BJ (cell line): ENCODE measurements around the gene CD2BP2. TPM values are rescaled to one million over a fixed set of nuclear protein-coding genes. Genes with fewer than 3 reads are reported as not detected.

Experiments used
- CTCF ChIA-PET: fragments of 350-600 bp; formaldehyde crosslinking; extraction: SDS; loops from one replicate; lab custom pipeline; 2021; ENCODE audit warnings: antibody characterized with exemption, inconsistent platforms; lab: Yijun Ruan, JAX
- POLR2A ChIA-PET: fragments of 300-600 bp; sonication (Branson Sonifier 250); formaldehyde crosslinking; extraction: SDS; loops from one replicate; lab custom pipeline; 2021; ENCODE audit warnings: antibody characterized with exemption; lab: Charles Lee
- DNase-seq: peaks from one replicate; pipeline ENCODE4 v3.0.0-alpha.2; 2011; ENCODE audit warnings: low read depth
- H3K27me3 ChIP-seq: 2 replicates; pipeline ENCODE4 v1.6.0; 2011; ENCODE audit warnings: low read length; ENCODE audit not compliant: control insufficient read depth, insufficient read depth
- H3K36me3 ChIP-seq: 2 replicates; pipeline ENCODE4 v1.5.1; 2011; ENCODE audit warnings: low read length; ENCODE audit not compliant: control insufficient read depth, insufficient read depth
- H3K4me3 ChIP-seq: 2 replicates; pipeline ENCODE4 v1.5.1; 2011; ENCODE audit warnings: low read depth, mild to moderate bottlenecking, control low read depth, low read length
- CTCF ChIP-seq: IDR thresholded peaks from 2 replicates; pipeline ENCODE4 v1.5.1; 2011; ENCODE audit warnings: low read depth, mild to moderate bottlenecking, control low read depth, inconsistent platforms, low read length, moderate library complexity; ENCODE audit not compliant: insufficient read depth
- polyA minus RNA-seq: library from RNA; depleted of rRNA, polyadenylated mRNA; stranded (reverse); fragments of >200 nt; gene quantifications from 2 replicates; pipeline ENCODE4 v1.2.3, GENCODE V29; 2011; rRNA and poly(A)+ RNA removed
- polyA plus RNA-seq: library from polyadenylated mRNA; depleted of rRNA; stranded (reverse); fragments of >200 nt; gene quantifications from 2 replicates; pipeline ENCODE4 v1.2.3, GENCODE V29; 2011; rRNA removed

Gene CD2BP2
- polyA plus RNA-seq (48.2 and 50.3 TPM in 2 replicates), polyA minus RNA-seq (21.3 and 24.1 TPM in 2 replicates)

GRCh38 chr16:30355144-30355953 lies at the start of gene CD2BP2:
Gene CD2BP2, minus strand, starts transcription at chr16:30355308. Its CDS starts 627 bp downstream, at chr16:30354681.
- H3K36me3 ChIP-seq, result peaks cover 24% of the 10 kb centered on the region
- POLR2A ChIA-PET, result interaction anchor here (1.2 kb wide), 1 partner anchor 15 kb away, joined by 7 read pairs; the partner anchor contains the start of gene TBC1D10B
- TF ChIP-seq CTCF, result peak; percentile 19; the same call in 1 of the 2 replicates
- H3K4me3 ChIP-seq, result peak within 1 kb of the TSS; percentile 94
- no peaks in the 10 kb centered on the region for H3K27me3 ChIP-seq
- CTCF ChIA-PET, result interaction anchor here (1.0 to 1.5 kb wide), 4 partner anchors 9 to 40 kb away, joined by 3 read pairs; partner anchors contain the start of gene ZNF48
- DNase-seq, result peak; percentile 99

- no peak for DNase-seq
- H3K27me3 ChIP-seq, result no peaks in the 10 kb centered on the region
- ChIA-PET POLR2A (no interaction called here), CTCF (no interaction called here)
- H3K4me3 ChIP-seq, result no peak overlapping the region
- TF ChIP-seq CTCF, result no peak
- H3K36me3 ChIP-seq, result peaks cover 4% of the 10 kb centered on the region
Measured at GRCh38 chr16:30401768-30402425, 46.8 kb upstream of the CD2BP2 start.

GRCh38 chr16:30399435-30400186 lies 44.5 kb upstream of the CD2BP2 start:
- no peaks in the 10 kb centered on the region for H3K27me3 ChIP-seq
- peaks cover 4% of the 10 kb centered on the region for H3K36me3 ChIP-seq
- TF ChIP-seq CTCF, result no peak
- ChIA-PET POLR2A (no interaction called here), CTCF (interaction anchor here (1.1 to 1.3 kb wide), 2 partner anchors 10 kb away, joined by 4 read pairs; no protein-coding TSS in a partner anchor)
- no peak for DNase-seq
- H3K4me3 ChIP-seq, result peak overlapping the region; percentile 52

- ChIA-PET POLR2A (interaction anchor here (0.5 kb wide), 1 partner anchor 64 kb away, joined by 7 read pairs; no protein-coding TSS in a partner anchor), CTCF (interaction anchor here (1.1 kb wide), 1 partner anchor 11 kb away, joined by 4 read pairs; no protein-coding TSS in a partner anchor)
- DNase-seq, result no peak
- H3K36me3 ChIP-seq, result peaks cover 4% of the 10 kb centered on the region
- no peak overlapping the region for H3K4me3 ChIP-seq
- H3K27me3 ChIP-seq, result no peaks in the 10 kb centered on the region
- TF ChIP-seq CTCF, result no peak
Measured at GRCh38 chr16:30398661-30399434, 43.7 kb upstream of the CD2BP2 start.
